ENCODE results near the gene RHBDD3. TPM values are rescaled to one million over a fixed set of nuclear protein-coding genes. Genes with fewer than 3 reads are reported as not detected.

RHBDD3 gene
- total and polyA plus RNA-seq, 2 experiments from 2014 or later = 55.0 to 115 TPM

Other genes with a start within 250 kb of the RHBDD3 start
- gene C22orf31, start 206.2 kb downstream of the RHBDD3 start, total RNA-seq (2014; rRNA removed; shearing (Covaris generic)) = not detected in 2 replicates
- gene C22orf31, start 206.2 kb downstream of the RHBDD3 start, polyA plus RNA-seq (2016; fragmentation: Nextera tagmentation; extraction: Ambion mirVana) = 0.36 TPM in 1 of 2 replicates, not detected in the other
- gene KREMEN1, start 194.9 kb downstream of the RHBDD3 start, total RNA-seq (2014; rRNA removed; shearing (Covaris generic)) = 3.4 and 3.8 TPM in 2 replicates
- gene KREMEN1, start 194.9 kb downstream of the RHBDD3 start, polyA plus RNA-seq (2016; fragmentation: Nextera tagmentation; extraction: Ambion mirVana) = 1.8 and 2.6 TPM in 2 replicates
- 13.2 and 13.4 TPM in 2 replicates for gene EMID1, start 62.1 kb downstream of the RHBDD3 start, total RNA-seq (2014; rRNA removed; shearing (Covaris generic))
- gene EMID1, start 62.1 kb downstream of the RHBDD3 start, polyA plus RNA-seq (2016; fragmentation: Nextera tagmentation; extraction: Ambion mirVana) = 3.0 and 3.5 TPM in 2 replicates
- 390 and 427 TPM in 2 replicates for gene EWSR1, start 287 bp upstream of the RHBDD3 start, total RNA-seq (2014; rRNA removed; shearing (Covaris generic))
- gene EWSR1, start 287 bp upstream of the RHBDD3 start, polyA plus RNA-seq (2016; fragmentation: Nextera tagmentation; extraction: Ambion mirVana) = 382 and 391 TPM in 2 replicates
- 4.9 and 9.5 TPM in 2 replicates for gene GAS2L1, start 38.7 kb upstream of the RHBDD3 start, total RNA-seq (2014; rRNA removed; shearing (Covaris generic))
- 3.7 and 5.2 TPM in 2 replicates for gene GAS2L1, start 38.7 kb upstream of the RHBDD3 start, polyA plus RNA-seq (2016; fragmentation: Nextera tagmentation; extraction: Ambion mirVana)
- 0.54 and 3.0 TPM in 2 replicates for gene RASL10A, start 47.7 kb upstream of the RHBDD3 start, total RNA-seq (2014; rRNA removed; shearing (Covaris generic))
- gene RASL10A, start 47.7 kb upstream of the RHBDD3 start, polyA plus RNA-seq (2016; fragmentation: Nextera tagmentation; extraction: Ambion mirVana) = 0.99 and 1.6 TPM in 2 replicates
- gene AP1B1, start 120.6 kb upstream of the RHBDD3 start, total RNA-seq (2014; rRNA removed; shearing (Covaris generic)) = 67.5 and 74.4 TPM in 2 replicates
- 19.5 TPM in 2 replicates for gene AP1B1, start 120.6 kb upstream of the RHBDD3 start, polyA plus RNA-seq (2016; fragmentation: Nextera tagmentation; extraction: Ambion mirVana)
- gene RFPL1, start 170.6 kb upstream of the RHBDD3 start, total RNA-seq (2014; rRNA removed; shearing (Covaris generic)) = not detected in 2 replicates
- gene RFPL1, start 170.6 kb upstream of the RHBDD3 start, polyA plus RNA-seq (2016; fragmentation: Nextera tagmentation; extraction: Ambion mirVana) = not detected in 2 replicates
- 2.4 and 2.8 TPM in 2 replicates for gene NEFH, start 212.2 kb upstream of the RHBDD3 start, total RNA-seq (2014; rRNA removed; shearing (Covaris generic))
- gene NEFH, start 212.2 kb upstream of the RHBDD3 start, polyA plus RNA-seq (2016; fragmentation: Nextera tagmentation; extraction: Ambion mirVana) = 4.6 and 6.3 TPM in 2 replicates